WTC11 (cell line): Measurements from ENCODE around the gene SAMD8. TPM values are rescaled to one million over a fixed set of nuclear protein-coding genes. Genes with fewer than 3 reads are reported as not detected.

Experiments used
- ATAC-seq: fragments of 200-7000 bp; cut with Tn5 transposase; 2 replicates; pipeline ENCODE4 v1.10.0; 2021; ENCODE audit warnings: mild to moderate bottlenecking, moderate library complexity
- CTCF ChIA-PET: fragments of 300-600 bp; sonication (Branson Sonifier 250); formaldehyde crosslinking; loops from one replicate; lab custom pipeline; 2021; ENCODE audit warnings: antibody characterized with exemption; lab: Charles Lee
- POLR2A ChIA-PET: fragments of 350-600 bp; sonication (Branson Sonifier 250); formaldehyde crosslinking; loops from one replicate; lab custom pipeline; 2021; ENCODE audit warnings: antibody characterized with exemption; lab: Charles Lee
- DNase-seq: peaks from one replicate; pipeline ENCODE4 v3.0.0; 2021; ENCODE audit warnings: low spot score
- H3K27ac Mint-ChIP-seq: 2 replicates; pipeline ENCODE4 v1.8.0; 2021; ENCODE audit warnings: mixed read lengths
- H3K27me3 Mint-ChIP-seq: 2 replicates; pipeline ENCODE4 v1.8.0; 2021; ENCODE audit warnings: low read depth, mild to moderate bottlenecking, moderate library complexity, mixed read lengths
- H3K36me3 Mint-ChIP-seq: 2 replicates; pipeline ENCODE4 v1.8.0; 2021; ENCODE audit warnings: mixed read lengths
- H3K4me1 Mint-ChIP-seq: 2 replicates; pipeline ENCODE4 v1.8.0; 2022; ENCODE audit warnings: mixed read lengths
- H3K4me3 Mint-ChIP-seq: 2 replicates; pipeline ENCODE4 v1.8.0; 2021; ENCODE audit warnings: mild to moderate bottlenecking, moderate library complexity, mixed read lengths
- H3K9me3 Mint-ChIP-seq: 2 replicates; pipeline ENCODE4 v1.8.0; 2021; ENCODE audit warnings: mixed read lengths
- CREB1 ChIP-seq: sonication (generic); formaldehyde crosslinking; IDR thresholded peaks from 2 replicates; pipeline ENCODE4 v1.8.0; 2023; ENCODE audit warnings: mild to moderate bottlenecking, missing genetic modification reagents
- ESRRA ChIP-seq: sonication (generic); formaldehyde crosslinking; IDR thresholded peaks from 2 replicates; pipeline ENCODE4 v1.8.1; 2022; ENCODE audit warnings: mild to moderate bottlenecking, missing genetic modification reagents, borderline replicate concordance
- ETV6 ChIP-seq: sonication (generic); formaldehyde crosslinking; IDR thresholded peaks from 2 replicates; pipeline ENCODE4 v1.8.1; 2022; ENCODE audit warnings: mild to moderate bottlenecking, missing genetic modification reagents
- FOXJ3 ChIP-seq: sonication (generic); formaldehyde crosslinking; IDR thresholded peaks from 2 replicates; pipeline ENCODE4 v1.9.0; 2021; ENCODE audit warnings: missing genetic modification reagents, mild to moderate bottlenecking, borderline replicate concordance
- HMGA2 ChIP-seq: fragments of 250-450 bp; sonication (Bioruptor Pico); IDR thresholded peaks from 2 replicates; pipeline ENCODE4 v1.4.0; 2021; ENCODE audit warnings: mild to moderate bottlenecking, moderate library complexity
- JUN ChIP-seq: sonication (generic); formaldehyde crosslinking; IDR thresholded peaks from 2 replicates; pipeline ENCODE4 v1.8.0; 2023; ENCODE audit warnings: mild to moderate bottlenecking, missing genetic modification reagents
- NFYB ChIP-seq: sonication (generic); formaldehyde crosslinking; conservative IDR thresholded peaks from 2 replicates; pipeline ENCODE4 v1.8.0; 2022; ENCODE audit warnings: low read depth, missing genetic modification reagents
- RELA ChIP-seq: sonication (generic); formaldehyde crosslinking; IDR thresholded peaks from 2 replicates; pipeline ENCODE4 v1.8.1; 2022; ENCODE audit warnings: missing genetic modification reagents, mild to moderate bottlenecking, borderline replicate concordance
- RORB ChIP-seq: fragments of 250-450 bp; sonication (Bioruptor Pico); IDR thresholded peaks from 2 replicates; pipeline ENCODE4 v1.9.0; 2021; ENCODE audit warnings: mild to moderate bottlenecking
- TEAD1 ChIP-seq: sonication (generic); formaldehyde crosslinking; IDR thresholded peaks from 2 replicates; pipeline ENCODE4 v1.8.0; 2022; ENCODE audit warnings: mild to moderate bottlenecking, missing genetic modification reagents
- TEAD4 ChIP-seq: sonication (generic); formaldehyde crosslinking; IDR thresholded peaks from 2 replicates; pipeline ENCODE4 v1.8.0; 2022; ENCODE audit warnings: mild to moderate bottlenecking, missing genetic modification reagents
- TP53 ChIP-seq: sonication (generic); formaldehyde crosslinking; IDR thresholded peaks from 2 replicates; pipeline ENCODE4 v1.8.1; 2023; ENCODE audit warnings: mild to moderate bottlenecking, missing genetic modification reagents
- ZBTB21 ChIP-seq: sonication (generic); formaldehyde crosslinking; IDR thresholded peaks from 2 replicates; pipeline ENCODE4 v1.8.1; 2023; ENCODE audit warnings: mild to moderate bottlenecking, missing genetic modification reagents, borderline replicate concordance
- ZNF219 ChIP-seq: sonication (generic); formaldehyde crosslinking; IDR thresholded peaks from 2 replicates; pipeline ENCODE4 v1.8.0; 2023; ENCODE audit warnings: missing genetic modification reagents, mild to moderate bottlenecking, borderline replicate concordance
- ZNF671 ChIP-seq: fragments of 250-450 bp; sonication (Bioruptor Pico); IDR thresholded peaks from 2 replicates; pipeline ENCODE4 v1.8.0; 2021; ENCODE audit warnings: mild to moderate bottlenecking
- total RNA-seq: library from RNA; stranded (reverse); gene quantifications from 3 replicates; pipeline ENCODE4 v1.2.3, GENCODE V29; 2021
- TF ChIP-seq, protein P1 (sequence below): sonication (generic); formaldehyde crosslinking; IDR thresholded peaks from 2 replicates; pipeline ENCODE4 v1.8.1; 2023; ENCODE audit warnings: mild to moderate bottlenecking, missing genetic modification reagents
- TF ChIP-seq, protein P2 (sequence below): sonication (generic); formaldehyde crosslinking; IDR thresholded peaks from 2 replicates; pipeline ENCODE4 v1.8.0; 2022; ENCODE audit warnings: mild to moderate bottlenecking, missing genetic modification reagents
- TF ChIP-seq, protein P3 (sequence below): sonication (generic); formaldehyde crosslinking; IDR thresholded peaks from 2 replicates; pipeline ENCODE4 v1.8.1; 2022; ENCODE audit warnings: mild to moderate bottlenecking, missing genetic modification reagents, moderate library complexity, borderline replicate concordance
- TF ChIP-seq, protein P4 (sequence below): fragments of 250-450 bp; sonication (Bioruptor Pico); IDR thresholded peaks from 2 replicates; pipeline ENCODE4 v1.9.0; 2021; ENCODE audit warnings: mild to moderate bottlenecking
- TF ChIP-seq, protein P5 (sequence below): fragments of 250-450 bp; sonication (Bioruptor Pico); IDR thresholded peaks from 2 replicates; pipeline ENCODE4 v1.9.0; 2021; ENCODE audit warnings: mild to moderate bottlenecking, borderline replicate concordance

The SAMD8 gene
- total RNA-seq, 1 experiment from 2014 or later = 23.0 TPM

DNA sequence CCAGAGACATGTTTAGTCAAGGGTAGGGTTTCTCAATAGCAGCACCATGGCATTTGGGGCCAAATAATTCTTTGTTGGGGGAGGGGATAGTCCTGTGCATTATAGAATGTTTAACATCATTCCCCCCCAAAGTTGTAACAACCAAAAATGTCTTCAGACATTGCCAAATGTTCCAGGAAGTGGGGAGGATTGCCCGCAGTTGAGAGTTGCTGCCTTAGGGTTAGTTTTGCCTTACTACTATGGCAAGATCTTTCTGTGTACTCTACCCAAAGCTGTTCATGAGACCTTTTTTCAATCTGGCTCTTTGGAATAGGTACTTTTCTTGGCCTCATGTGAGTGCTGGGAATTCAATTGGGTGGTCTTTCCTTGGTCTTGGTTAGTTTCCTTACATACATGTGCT lies 34.1 kb downstream of the SAMD8 start (continued):
- TF ChIP-seq, protein P1, sequence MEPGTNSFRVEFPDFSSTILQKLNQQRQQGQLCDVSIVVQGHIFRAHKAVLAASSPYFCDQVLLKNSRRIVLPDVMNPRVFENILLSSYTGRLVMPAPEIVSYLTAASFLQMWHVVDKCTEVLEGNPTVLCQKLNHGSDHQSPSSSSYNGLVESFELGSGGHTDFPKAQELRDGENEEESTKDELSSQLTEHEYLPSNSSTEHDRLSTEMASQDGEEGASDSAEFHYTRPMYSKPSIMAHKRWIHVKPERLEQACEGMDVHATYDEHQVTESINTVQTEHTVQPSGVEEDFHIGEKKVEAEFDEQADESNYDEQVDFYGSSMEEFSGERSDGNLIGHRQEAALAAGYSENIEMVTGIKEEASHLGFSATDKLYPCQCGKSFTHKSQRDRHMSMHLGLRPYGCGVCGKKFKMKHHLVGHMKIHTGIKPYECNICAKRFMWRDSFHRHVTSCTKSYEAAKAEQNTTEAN (CRISPR knock-in tag) = no peak
- TF ChIP-seq TEAD4 (CRISPR knock-in tag) = no peak
- TF ChIP-seq TP53 (CRISPR knock-in tag) = no peak
- no peak for TF ChIP-seq HMGA2 (CRISPR knock-in tag)
- TF ChIP-seq ESRRA (CRISPR knock-in tag) = no peak
- no peak for TF ChIP-seq ZNF671 (CRISPR knock-in tag)
- no peak for TF ChIP-seq RORB (CRISPR knock-in tag)
- TF ChIP-seq ZBTB21 = no peak

DNA sequence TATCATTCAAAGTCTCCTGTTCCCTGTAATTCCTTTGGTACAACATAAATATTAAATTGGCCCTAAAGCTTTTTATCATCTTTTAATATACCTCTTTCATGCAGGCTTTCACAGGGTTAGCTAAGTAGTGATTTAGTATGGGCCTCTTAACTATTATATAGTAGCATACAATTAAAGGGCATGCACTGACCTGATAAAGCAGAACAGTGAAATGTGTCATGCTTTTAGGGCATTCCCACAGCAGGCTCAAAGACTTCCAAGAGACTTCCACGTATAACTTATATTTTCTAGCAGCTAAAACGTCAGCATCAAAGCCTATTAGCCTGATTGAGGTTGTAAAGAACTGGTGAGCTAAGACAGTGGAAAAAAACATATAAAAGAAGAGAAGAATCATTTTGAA lies 35.3 kb downstream of the SAMD8 start:
- ATAC-seq (no peak), DNase-seq (no peak)
- H3K36me3 Mint-ChIP-seq = peaks cover 10% of the 10 kb centered on the region
- H3K27me3 Mint-ChIP-seq = no peaks in the 10 kb centered on the region
- ChIA-PET CTCF (no interaction called here), POLR2A (no interaction called here)
- TF ChIP-seq, protein P2, sequence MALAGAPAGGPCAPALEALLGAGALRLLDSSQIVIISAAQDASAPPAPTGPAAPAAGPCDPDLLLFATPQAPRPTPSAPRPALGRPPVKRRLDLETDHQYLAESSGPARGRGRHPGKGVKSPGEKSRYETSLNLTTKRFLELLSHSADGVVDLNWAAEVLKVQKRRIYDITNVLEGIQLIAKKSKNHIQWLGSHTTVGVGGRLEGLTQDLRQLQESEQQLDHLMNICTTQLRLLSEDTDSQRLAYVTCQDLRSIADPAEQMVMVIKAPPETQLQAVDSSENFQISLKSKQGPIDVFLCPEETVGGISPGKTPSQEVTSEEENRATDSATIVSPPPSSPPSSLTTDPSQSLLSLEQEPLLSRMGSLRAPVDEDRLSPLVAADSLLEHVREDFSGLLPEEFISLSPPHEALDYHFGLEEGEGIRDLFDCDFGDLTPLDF = no peak
- TF ChIP-seq, protein P3, sequence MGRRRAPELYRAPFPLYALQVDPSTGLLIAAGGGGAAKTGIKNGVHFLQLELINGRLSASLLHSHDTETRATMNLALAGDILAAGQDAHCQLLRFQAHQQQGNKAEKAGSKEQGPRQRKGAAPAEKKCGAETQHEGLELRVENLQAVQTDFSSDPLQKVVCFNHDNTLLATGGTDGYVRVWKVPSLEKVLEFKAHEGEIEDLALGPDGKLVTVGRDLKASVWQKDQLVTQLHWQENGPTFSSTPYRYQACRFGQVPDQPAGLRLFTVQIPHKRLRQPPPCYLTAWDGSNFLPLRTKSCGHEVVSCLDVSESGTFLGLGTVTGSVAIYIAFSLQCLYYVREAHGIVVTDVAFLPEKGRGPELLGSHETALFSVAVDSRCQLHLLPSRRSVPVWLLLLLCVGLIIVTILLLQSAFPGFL (CRISPR knock-in tag) = no peak
- no peak for TF ChIP-seq JUN (CRISPR knock-in tag)
- H3K4me3 Mint-ChIP-seq = no peak overlapping the region
- H3K9me3 Mint-ChIP-seq = no peaks in the 10 kb centered on the region
- peaks cover 4% of the 10 kb centered on the region for H3K4me1 Mint-ChIP-seq
- no peak overlapping the region for H3K27ac Mint-ChIP-seq

DNA sequence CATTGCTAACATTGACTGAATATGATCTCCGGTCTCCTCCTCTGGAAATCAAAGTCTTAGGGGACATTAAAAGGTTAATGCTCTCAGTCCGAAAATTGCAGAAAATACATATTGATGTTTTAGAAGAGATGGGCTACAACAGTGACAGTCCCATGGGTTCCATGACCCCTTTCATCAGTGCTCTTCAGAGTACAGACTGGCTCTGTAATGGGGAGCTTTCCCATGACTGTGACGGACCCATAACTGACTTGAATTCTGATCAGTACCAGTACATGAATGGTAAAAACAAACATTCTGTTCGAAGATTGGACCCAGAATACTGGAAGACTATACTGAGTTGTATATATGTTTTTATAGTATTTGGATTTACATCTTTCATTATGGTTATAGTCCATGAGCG lies 39.2 kb downstream of the SAMD8 start:
- Mint-ChIP-seq H3K4me3 (no peak overlapping the region), H3K27me3 (no peaks in the 10 kb centered on the region), H3K4me1 (no peaks in the 10 kb centered on the region), H3K36me3 (peaks cover 15% of the 10 kb centered on the region), H3K27ac (no peak overlapping the region), H3K9me3 (no peaks in the 10 kb centered on the region)
- DNase-seq (no peak), ATAC-seq (no peak)
- ChIA-PET CTCF (no interaction called here), POLR2A (no interaction called here)
- no peak for TF ChIP-seq ETV6 (CRISPR knock-in tag)
- TF ChIP-seq TEAD1 = no peak
- no peak for TF ChIP-seq FOXJ3 (CRISPR knock-in tag)
- no peak for TF ChIP-seq NFYB (CRISPR knock-in tag)
- TF ChIP-seq RELA = no peak
- TF ChIP-seq, protein P4, sequence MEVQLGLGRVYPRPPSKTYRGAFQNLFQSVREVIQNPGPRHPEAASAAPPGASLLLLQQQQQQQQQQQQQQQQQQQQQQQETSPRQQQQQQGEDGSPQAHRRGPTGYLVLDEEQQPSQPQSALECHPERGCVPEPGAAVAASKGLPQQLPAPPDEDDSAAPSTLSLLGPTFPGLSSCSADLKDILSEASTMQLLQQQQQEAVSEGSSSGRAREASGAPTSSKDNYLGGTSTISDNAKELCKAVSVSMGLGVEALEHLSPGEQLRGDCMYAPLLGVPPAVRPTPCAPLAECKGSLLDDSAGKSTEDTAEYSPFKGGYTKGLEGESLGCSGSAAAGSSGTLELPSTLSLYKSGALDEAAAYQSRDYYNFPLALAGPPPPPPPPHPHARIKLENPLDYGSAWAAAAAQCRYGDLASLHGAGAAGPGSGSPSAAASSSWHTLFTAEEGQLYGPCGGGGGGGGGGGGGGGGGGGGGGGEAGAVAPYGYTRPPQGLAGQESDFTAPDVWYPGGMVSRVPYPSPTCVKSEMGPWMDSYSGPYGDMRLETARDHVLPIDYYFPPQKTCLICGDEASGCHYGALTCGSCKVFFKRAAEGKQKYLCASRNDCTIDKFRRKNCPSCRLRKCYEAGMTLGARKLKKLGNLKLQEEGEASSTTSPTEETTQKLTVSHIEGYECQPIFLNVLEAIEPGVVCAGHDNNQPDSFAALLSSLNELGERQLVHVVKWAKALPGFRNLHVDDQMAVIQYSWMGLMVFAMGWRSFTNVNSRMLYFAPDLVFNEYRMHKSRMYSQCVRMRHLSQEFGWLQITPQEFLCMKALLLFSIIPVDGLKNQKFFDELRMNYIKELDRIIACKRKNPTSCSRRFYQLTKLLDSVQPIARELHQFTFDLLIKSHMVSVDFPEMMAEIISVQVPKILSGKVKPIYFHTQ (CRISPR knock-in tag) = no peak

DNA sequence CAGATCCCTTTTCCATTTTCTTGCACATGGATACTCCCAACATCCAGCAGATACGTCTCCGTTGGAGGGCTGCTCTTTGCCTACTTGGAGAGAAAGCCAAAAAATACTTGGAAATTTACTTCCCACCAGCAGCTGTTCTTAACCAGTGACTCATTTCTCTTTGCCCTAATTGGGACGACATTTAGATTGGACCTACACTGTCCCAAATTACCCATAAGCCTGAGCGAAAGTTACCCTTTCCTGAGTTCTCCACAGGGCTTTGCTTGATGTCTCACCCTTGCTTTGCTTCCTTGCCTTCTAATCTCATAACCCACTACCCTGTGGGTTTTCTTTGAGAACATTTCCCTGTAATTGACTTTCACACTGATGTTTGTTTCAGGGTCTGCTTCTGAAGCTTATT lies 48.1 kb downstream of the SAMD8 start:
- DNase-seq = no peak
- ChIA-PET CTCF (no interaction called here), POLR2A (no interaction called here)
- Mint-ChIP-seq H3K36me3 (peaks cover 9% of the 10 kb centered on the region), H3K4me1 (peaks cover 2% of the 10 kb centered on the region; the same call in 1 of the 2 replicates), H3K27ac (no peak overlapping the region), H3K4me3 (no peak overlapping the region), H3K27me3 (no peaks in the 10 kb centered on the region), H3K9me3 (peaks cover 6% of the 10 kb centered on the region; the same call in 1 of the 2 replicates)
- ATAC-seq = no peak
- no peak for TF ChIP-seq ZNF219
- TF ChIP-seq, protein P5, sequence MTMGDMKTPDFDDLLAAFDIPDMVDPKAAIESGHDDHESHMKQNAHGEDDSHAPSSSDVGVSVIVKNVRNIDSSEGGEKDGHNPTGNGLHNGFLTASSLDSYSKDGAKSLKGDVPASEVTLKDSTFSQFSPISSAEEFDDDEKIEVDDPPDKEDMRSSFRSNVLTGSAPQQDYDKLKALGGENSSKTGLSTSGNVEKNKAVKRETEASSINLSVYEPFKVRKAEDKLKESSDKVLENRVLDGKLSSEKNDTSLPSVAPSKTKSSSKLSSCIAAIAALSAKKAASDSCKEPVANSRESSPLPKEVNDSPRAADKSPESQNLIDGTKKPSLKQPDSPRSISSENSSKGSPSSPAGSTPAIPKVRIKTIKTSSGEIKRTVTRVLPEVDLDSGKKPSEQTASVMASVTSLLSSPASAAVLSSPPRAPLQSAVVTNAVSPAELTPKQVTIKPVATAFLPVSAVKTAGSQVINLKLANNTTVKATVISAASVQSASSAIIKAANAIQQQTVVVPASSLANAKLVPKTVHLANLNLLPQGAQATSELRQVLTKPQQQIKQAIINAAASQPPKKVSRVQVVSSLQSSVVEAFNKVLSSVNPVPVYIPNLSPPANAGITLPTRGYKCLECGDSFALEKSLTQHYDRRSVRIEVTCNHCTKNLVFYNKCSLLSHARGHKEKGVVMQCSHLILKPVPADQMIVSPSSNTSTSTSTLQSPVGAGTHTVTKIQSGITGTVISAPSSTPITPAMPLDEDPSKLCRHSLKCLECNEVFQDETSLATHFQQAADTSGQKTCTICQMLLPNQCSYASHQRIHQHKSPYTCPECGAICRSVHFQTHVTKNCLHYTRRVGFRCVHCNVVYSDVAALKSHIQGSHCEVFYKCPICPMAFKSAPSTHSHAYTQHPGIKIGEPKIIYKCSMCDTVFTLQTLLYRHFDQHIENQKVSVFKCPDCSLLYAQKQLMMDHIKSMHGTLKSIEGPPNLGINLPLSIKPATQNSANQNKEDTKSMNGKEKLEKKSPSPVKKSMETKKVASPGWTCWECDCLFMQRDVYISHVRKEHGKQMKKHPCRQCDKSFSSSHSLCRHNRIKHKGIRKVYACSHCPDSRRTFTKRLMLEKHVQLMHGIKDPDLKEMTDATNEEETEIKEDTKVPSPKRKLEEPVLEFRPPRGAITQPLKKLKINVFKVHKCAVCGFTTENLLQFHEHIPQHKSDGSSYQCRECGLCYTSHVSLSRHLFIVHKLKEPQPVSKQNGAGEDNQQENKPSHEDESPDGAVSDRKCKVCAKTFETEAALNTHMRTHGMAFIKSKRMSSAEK = no peak
- no peak for TF ChIP-seq CREB1 (CRISPR knock-in tag)
- no peak for TF ChIP-seq RELA
